B cell (primary cell): Measurements from ENCODE around the gene FADS6. TPM values are rescaled to one million over a fixed set of nuclear protein-coding genes. Genes with fewer than 3 reads are reported as not detected.

Experiments
- ATAC-seq: fragments of 200-7000 bp; cut with Tn5 transposase; one replicate; pipeline ENCODE4 v1.10.0; 2021; ENCODE audit warnings: low read depth, mild to moderate bottlenecking, moderate number of reproducible peaks, moderate library complexity
- CTCF ChIA-PET: fragments of 350-600 bp; sonication (Branson Sonifier 250); formaldehyde crosslinking; loops from one replicate; lab custom pipeline; 2021; ENCODE audit warnings: antibody characterized with exemption, inconsistent platforms; lab: Charles Lee
- POLR2A ChIA-PET: fragments of 350-600 bp; sonication (Branson Sonifier 250); formaldehyde crosslinking; loops from one replicate; lab custom pipeline; 2021; ENCODE audit warnings: antibody characterized with exemption; lab: Charles Lee
- DNase-seq: peaks from one replicate; pipeline ENCODE4 v3.0.0; 2013
- H2AFZ ChIP-seq: 2 replicates; pipeline ENCODE4 v1.6.1; 2012; ENCODE audit warnings: mild to moderate bottlenecking, low read depth, low read length; ENCODE audit not compliant: insufficient read depth, poor library complexity, severe bottlenecking
- H3K27ac ChIP-seq, 2 donors: 1 replicate in 1 of 2; 2 replicates in 1 of 2; pipeline ENCODE4 v1.5.1; 2012 to 2013; ENCODE audit warnings: low read length in 2 of 2, mild to moderate bottlenecking in 2 of 2, moderate library complexity in 1 of 2
- H3K27me3 ChIP-seq, 4 experiments: fragments of 200-600 bp in 1 of 4; sonication (generic) in 1 of 4; replicated peaks in 1 of 4; 1 replicate in 2 of 4; 2 replicates in 2 of 4; pipeline versions ENCODE4 v1.6.1 to v1.7.0; 2013 to 2016; ENCODE audit warnings: low read length in 3 of 4, mild to moderate bottlenecking in 2 of 4, mixed read lengths in 1 of 4, moderate library complexity in 1 of 4; ENCODE audit not compliant: insufficient read depth in 4 of 4, control insufficient read depth in 3 of 4; ENCODE audit errors: control extremely low read depth in 1 of 4
- H3K36me3 ChIP-seq, 2 experiments: replicated peaks in 1 of 2; 1 replicate in 1 of 2; 2 replicates in 1 of 2; pipeline versions ENCODE4 v1.6.1 to v1.7.1; 2013; ENCODE audit warnings: low read length in 1 of 2; ENCODE audit not compliant: insufficient read depth in 2 of 2, control insufficient read depth in 1 of 2; ENCODE audit errors: control extremely low read depth in 1 of 2, extremely low read depth in 1 of 2
- H3K4me1 ChIP-seq, 2 donors: fragments of 200-600 bp in 1 of 2; sonication (generic) in 1 of 2; 1 replicate in 1 of 2; 2 replicates in 1 of 2; pipeline versions ENCODE4 v1.5.1 to v1.6.1; 2013 to 2017; ENCODE audit warnings: low read length in 2 of 2; ENCODE audit not compliant: control insufficient read depth in 2 of 2, insufficient read depth in 2 of 2
- H3K4me2 ChIP-seq: replicated peaks from 2 replicates; pipeline ENCODE3; 2012; ENCODE audit warnings: mild to moderate bottlenecking, low read depth, low read length; ENCODE audit not compliant: poor library complexity, severe bottlenecking
- H3K4me3 ChIP-seq, 5 experiments: fragments of 200-600 bp in 1 of 5; sonication (generic) in 1 of 5; 1 replicate in 3 of 5; 2 replicates in 2 of 5; pipeline versions ENCODE4 v1.5.1 to v1.7.0; 2011 to 2016; ENCODE audit warnings: low read length in 4 of 5, mild to moderate bottlenecking in 4 of 5, low read depth in 2 of 5, control low read depth in 1 of 5, moderate library complexity in 1 of 5; ENCODE audit not compliant: insufficient read depth in 1 of 5; ENCODE audit errors: control extremely low read depth in 1 of 5, extremely low read depth in 1 of 5
- H3K79me2 ChIP-seq: fragments of 200-600 bp; sonication (generic); one replicate; pipeline ENCODE4 v1.6.0; 2016; ENCODE audit warnings: low read length; ENCODE audit not compliant: control insufficient read depth, insufficient read depth
- H3K9ac ChIP-seq: fragments of 200-600 bp; sonication (generic); 2 replicates; pipeline ENCODE4 v1.6.1; 2017; ENCODE audit warnings: mild to moderate bottlenecking, low read length, moderate library complexity
- H3K9me3 ChIP-seq, 3 donors: one replicate each; pipeline versions ENCODE4 v1.6.1 to v1.7.1; 2013; ENCODE audit warnings: low read length in 2 of 3; ENCODE audit not compliant: control insufficient read depth in 2 of 3, insufficient read depth in 1 of 3; ENCODE audit errors: control extremely low read depth in 1 of 3
- H4K20me1 ChIP-seq: 2 replicates; pipeline ENCODE4 v1.6.0; 2012; ENCODE audit warnings: mild to moderate bottlenecking, low read length; ENCODE audit not compliant: insufficient read depth, control insufficient read depth, poor library complexity, severe bottlenecking
- H3K27ac Mint-ChIP-seq: one replicate; pipeline ENCODE4 v1.8.0; 2021; ENCODE audit warnings: mixed read lengths
- H3K27me3 Mint-ChIP-seq: one replicate; pipeline ENCODE4 v1.8.0; 2021; ENCODE audit warnings: mixed read lengths
- H3K4me1 Mint-ChIP-seq: one replicate; pipeline ENCODE4 v1.8.0; 2021; ENCODE audit warnings: mixed read lengths
- H3K4me3 Mint-ChIP-seq: one replicate; pipeline ENCODE4 v1.8.0; 2021; ENCODE audit warnings: mixed read lengths
- H3K9me3 Mint-ChIP-seq: one replicate; pipeline ENCODE4 v1.8.0; 2022; ENCODE audit warnings: mixed read lengths; ENCODE audit not compliant: insufficient read depth
- CTCF ChIP-seq: fragments of 200-600 bp; IDR thresholded peaks from one replicate; pipeline ENCODE4 v1.8.0; 2022; ENCODE audit warnings: antibody characterized with exemption, mild to moderate bottlenecking
- EZH2 ChIP-seq: IDR thresholded peaks from 2 replicates; pipeline ENCODE4 v1.6.1; 2012; ENCODE audit warnings: borderline replicate concordance, low read depth, mild to moderate bottlenecking, moderate library complexity, low read length; ENCODE audit not compliant: insufficient read depth, poor library complexity, severe bottlenecking
- WGBS: methylation state at CpG from one replicate; pipeline ENCODE4 v1.1.5; 2013; ENCODE audit warnings: missing lambda C conversion rate; ENCODE audit not compliant: insufficient coverage; 5-methylcytosine and 5-hydroxymethylcytosine counted together
- intact Hi-C: fragments of 100-400 bp; cut with micrococcal nuclease; formaldehyde crosslinking; loops from one replicate; pipeline ENCODE4 v1.10.0; 2022
- polyA plus RNA-seq: library from polyadenylated mRNA; depleted of rRNA; stranded (reverse); fragments of >200 nt; gene quantifications from 2 replicates; pipeline ENCODE4 v1.2.3, GENCODE V29; 2012
- total RNA-seq, 2 donors: library from RNA; stranded (reverse); fragments of 120-200 nt in 1 of 2; gene quantifications; 1 replicate in 1 of 2; 2 replicates in 1 of 2; pipeline versions ENCODE4 v1.2.3 to v1.2.4, GENCODE V29; 2013 to 2022

FADS6 gene
- total and polyA plus RNA-seq, 2 donors (not counting 1 experiment from before 2014, with no cell fraction given) = not detected

GRCh38 chr17:74871356-74872076, 21.9 kb downstream of the FADS6 start:
- Histone ChIP-seq H3K4me2 (peak overlapping the region; percentile 100), H3K27ac (no peak overlapping the region), H3K9ac (no peak overlapping the region), H3K27me3 (no peaks in the 10 kb centered on the region), H3K4me3 (no peak overlapping the region), H3K4me1 (peaks cover 12 to 15% of the 10 kb centered on the region in 2 donors), H3K79me2 (peaks cover 8% of the 10 kb centered on the region), H3K36me3 (no peaks in the 10 kb centered on the region), H2AFZ (no peak overlapping the region), H3K9me3 (no peaks in the 10 kb centered on the region), H4K20me1 (no peaks in the 10 kb centered on the region)
- POLR2A ChIA-PET = interaction anchor here (1.8 kb wide), 1 partner anchor 129 kb away, joined by 4 read pairs; no protein-coding TSS in a partner anchor
- TF ChIP-seq EZH2 (no peak), CTCF (no peak)
- Mint-ChIP-seq H3K27ac (no peak overlapping the region), H3K4me1 (peaks cover 12% of the 10 kb centered on the region), H3K27me3 (no peaks in the 10 kb centered on the region), H3K9me3 (no peaks in the 10 kb centered on the region), H3K4me3 (peak overlapping the region; percentile 65)
- CTCF ChIA-PET = interaction anchor here (2.3 to 6.2 kb wide), 2 partner anchors 11 to 214 kb away, joined by 12 to 54 read pairs; partner anchors contain the start of gene GRIN2C
- 95% methylated on average over 6 of the region's 11 CpGs for WGBS
- DNase-seq (peak; percentile 29), ATAC-seq (no peak)
- intact Hi-C loops = no loop called here

GRCh38 chr17:74870512-74870911, 22.9 kb downstream of the FADS6 start:
- CTCF ChIA-PET = interaction anchor here (0.7 to 6.2 kb wide), 6 partner anchors 10 to 213 kb away, joined by 3 to 54 read pairs (median 4); partner anchors contain the start of gene GRIN2C
- Histone ChIP-seq H3K27me3 (no peaks in the 10 kb centered on the region), H3K79me2 (peaks cover 8% of the 10 kb centered on the region), H3K4me3 (no peak overlapping the region), H3K27ac (no peak overlapping the region), H4K20me1 (no peaks in the 10 kb centered on the region), H3K9ac (no peak overlapping the region), H3K4me2 (no peak overlapping the region), H3K4me1 (peaks cover 12 to 15% of the 10 kb centered on the region in 2 donors), H3K9me3 (no peaks in the 10 kb centered on the region), H2AFZ (no peak overlapping the region), H3K36me3 (no peaks in the 10 kb centered on the region)
- intact Hi-C loops = no loop called here
- H3K4me1 Mint-ChIP-seq = peaks cover 12% of the 10 kb centered on the region
- no peak for DNase-seq
- TF ChIP-seq EZH2 (no peak), CTCF (no peak)
- no peaks in the 10 kb centered on the region for H3K9me3 Mint-ChIP-seq
- H3K27ac Mint-ChIP-seq = no peak overlapping the region
- POLR2A ChIA-PET = interaction anchor here (0.6 kb wide), 1 partner anchor 125 kb away, joined by 5 read pairs; no protein-coding TSS in a partner anchor
- no peaks in the 10 kb centered on the region for H3K27me3 Mint-ChIP-seq
- no peak for ATAC-seq
- H3K4me3 Mint-ChIP-seq = no peak overlapping the region
- WGBS = 78% methylated on average over 1 of the region's 3 CpGs
